Stimulated activated CD8-positive, alpha-beta memory T cell treated with anti-CD3 and anti-CD28 coated beads, Interleukin-4, amount 100 ng/mL, for 4 hours (primary cell): ENCODE measurements around the gene KLHL1.

Experiments used
- DNase-seq, 2 donors: peaks; one replicate each; pipeline ENCODE4 v3.0.0-alpha.2; 2020; ENCODE audit warnings: low read depth in 2 of 2, low spot score in 1 of 2

The KLHL1 gene

DNA sequence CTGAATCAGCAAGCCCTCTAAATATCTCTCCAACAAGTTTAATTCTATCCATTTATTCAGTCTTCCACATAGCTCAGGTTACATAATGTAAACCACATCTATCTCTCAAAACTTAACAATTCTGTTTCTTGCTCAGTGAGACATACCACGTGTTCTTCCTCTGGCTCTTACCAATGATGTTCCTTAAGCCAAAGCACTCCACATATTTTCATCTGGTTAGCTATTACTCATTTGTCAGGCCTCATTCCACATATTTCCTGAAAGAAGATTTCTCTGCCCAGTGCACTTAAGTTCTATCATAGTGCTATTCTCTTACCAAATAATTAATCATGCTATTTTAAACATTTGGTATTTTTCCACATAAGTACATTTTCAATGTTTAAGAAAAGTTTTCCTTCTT, 403.9 kb downstream of the KLHL1 start:
- no peak for DNase-seq

GRCh38 chr13:69690999-69691398, 417.3 kb downstream of the KLHL1 start:
- DNase-seq, result no peak

DNA sequence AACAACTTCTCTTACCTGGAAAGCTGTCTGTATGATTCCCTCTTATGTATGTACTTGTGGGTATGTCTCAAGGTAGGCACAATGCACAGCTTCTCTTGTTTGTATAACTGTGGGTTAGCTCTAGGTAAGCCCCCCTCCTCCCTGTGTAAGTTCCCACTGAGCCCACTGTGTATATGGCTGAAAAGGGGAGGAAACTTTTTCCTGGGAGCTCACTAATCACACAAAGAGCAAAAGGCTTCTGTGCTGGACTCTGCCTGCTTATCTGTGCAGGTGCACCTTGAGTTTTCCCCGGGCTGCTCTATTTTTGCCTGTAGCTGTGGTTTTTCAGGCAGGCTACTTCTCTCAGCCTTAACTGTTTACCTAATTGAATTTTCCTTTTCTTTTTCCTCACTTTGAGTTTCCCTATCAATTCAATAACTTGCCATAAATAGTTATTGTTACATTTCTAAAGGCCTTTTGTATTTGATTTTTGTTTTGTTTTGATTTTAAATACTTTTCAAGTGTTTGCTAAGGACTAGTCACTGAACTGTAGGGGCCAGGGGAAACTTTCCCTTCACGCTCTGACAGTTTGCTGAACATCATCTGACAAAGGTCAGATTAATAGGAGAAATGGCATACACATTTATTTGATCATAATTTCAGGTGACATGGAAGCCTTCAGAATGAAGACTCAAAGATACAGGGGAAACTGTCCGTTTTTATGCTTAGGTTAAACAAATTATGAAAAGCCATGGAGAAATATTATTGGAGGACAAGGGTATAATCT, 424.1 kb downstream of the KLHL1 start:
- no peak for DNase-seq

- no peak for DNase-seq
Measured at GRCh38 chr13:69681722-69682121, 426.5 kb downstream of the KLHL1 start.

DNA sequence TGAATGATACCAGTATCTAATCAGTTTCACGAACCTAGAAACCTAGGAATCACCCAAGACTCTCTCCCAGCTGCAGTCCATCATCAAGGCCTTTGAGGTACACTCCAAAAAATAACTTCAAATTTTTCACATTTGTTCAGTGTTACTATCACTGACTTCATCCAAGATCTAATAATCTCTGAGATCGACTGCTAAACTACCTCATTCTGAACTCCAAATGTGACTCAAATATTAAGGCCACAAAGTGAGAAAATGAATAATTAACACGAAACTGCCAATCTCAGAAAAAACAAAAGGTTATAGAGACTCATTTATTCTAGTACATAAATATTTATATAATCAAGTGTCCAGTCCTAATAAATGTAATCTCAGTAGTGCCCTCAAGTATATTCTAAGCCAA, 430.9 kb downstream of the KLHL1 start:
- DNase-seq, result no peak

DNA sequence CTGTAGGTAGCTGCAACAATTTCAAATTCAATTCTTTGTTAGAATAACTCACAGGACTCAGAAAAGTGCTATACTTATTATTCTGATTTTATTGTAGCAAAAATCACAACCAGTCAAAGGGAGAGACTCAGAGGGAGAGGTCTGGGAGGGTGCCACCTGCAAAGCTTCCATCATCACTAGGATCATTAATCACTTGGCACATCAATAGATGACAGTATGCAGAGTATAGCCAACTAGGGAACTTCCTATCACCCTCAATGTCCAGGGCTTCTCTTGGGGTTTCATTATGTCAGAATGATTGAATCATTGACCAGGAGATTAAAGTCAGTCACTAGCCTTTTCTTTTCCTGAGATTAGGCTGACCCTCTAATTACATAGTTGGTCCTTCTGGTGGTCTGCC, 432.0 kb downstream of the KLHL1 start:
- no peak for DNase-seq

- no peak for DNase-seq
Measured at GRCh38 chr13:69660155-69660554, 448.1 kb downstream of the KLHL1 start.

- DNase-seq, result no peak
Measured at GRCh38 chr13:69657676-69658075, 450.6 kb downstream of the KLHL1 start.

DNA sequence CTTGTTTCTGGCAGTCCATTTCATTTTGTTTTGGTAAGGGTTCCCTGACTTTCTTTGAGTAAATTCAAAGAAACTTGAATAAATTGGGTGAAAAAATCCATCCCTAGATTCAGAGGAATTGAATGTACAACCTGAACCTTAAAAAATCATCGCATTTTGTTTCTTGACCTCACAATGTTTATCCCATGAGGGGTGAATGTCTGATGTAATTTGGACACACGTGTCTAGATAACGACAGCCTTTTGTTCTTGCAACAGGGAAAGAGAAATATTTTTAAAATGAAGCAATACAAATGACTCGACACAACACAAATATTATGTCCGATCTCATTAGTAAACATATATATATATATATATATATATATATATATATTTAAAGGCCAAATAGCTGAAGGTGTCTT, 453.9 kb downstream of the KLHL1 start:
- no peak for DNase-seq
